Right renal cortex interstitium (tissue), 3 donors: ENCODE data around the gene SUMF1. TPM values are rescaled to one million over a fixed set of nuclear protein-coding genes. Genes with fewer than 3 reads are reported as not detected.

Experiments used
- polyA plus RNA-seq, 3 donors: library from polyadenylated mRNA; unstranded; fragments of 120-200 nt; gene quantifications; one replicate each; pipeline ENCODE4 v1.2.1, GENCODE V29; 2013; ENCODE audit not compliant: insufficient read length in 3 of 3

Gene SUMF1
- polyA plus RNA-seq, 3 donors, result 46.1 to 50.8 (median 50.0) TPM

Other genes starting within 250 kb of the SUMF1 start
- gene SETMAR, start 163.9 kb downstream of the SUMF1 start, polyA plus RNA-seq, result 10 to 100 TPM; 32.5 to 35.2 (median 34.6) TPM
- 10 to 100 TPM; 53.7 to 55.5 (median 53.7) TPM for gene ITPR1, start 26.1 kb upstream of the SUMF1 start, polyA plus RNA-seq